HepG2 (cell line): ENCODE measurements around the gene SPATA33. TPM values are rescaled to one million over a fixed set of nuclear protein-coding genes. Genes with fewer than 3 reads are reported as not detected.

Experiments used
- E2F1 ChIP-seq: sonication (generic); formaldehyde crosslinking; IDR thresholded peaks from 2 replicates; pipeline ENCODE4 v1.5.0; 2020; ENCODE audit warnings: missing genetic modification reagents
- EEA1 ChIP-seq: sonication (generic); formaldehyde crosslinking; IDR thresholded peaks from 2 replicates; pipeline ENCODE4 v1.5.1; 2020; ENCODE audit warnings: mild to moderate bottlenecking, missing genetic modification reagents, borderline replicate concordance
- GABPB1 ChIP-seq: IDR thresholded peaks from 2 replicates; pipeline ENCODE4 v1.6.1; 2016; ENCODE audit warnings: mild to moderate bottlenecking, missing genetic modification reagents, moderate library complexity, missing compliant biosample characterization
- JUNB ChIP-seq: sonication (generic); formaldehyde crosslinking; IDR thresholded peaks from 2 replicates; pipeline ENCODE4 v1.8.0; 2022; ENCODE audit warnings: missing genetic modification reagents, mild to moderate bottlenecking, borderline replicate concordance
- MEIS1 ChIP-seq: sonication (generic); formaldehyde crosslinking; IDR thresholded peaks from 2 replicates; pipeline ENCODE4 v1.9.0; 2021; ENCODE audit warnings: mild to moderate bottlenecking, missing genetic modification reagents, moderate library complexity, borderline replicate concordance
- MLLT10 ChIP-seq: sonication (generic); formaldehyde crosslinking; IDR thresholded peaks from 2 replicates; pipeline ENCODE4 v1.4.0; 2020; ENCODE audit warnings: missing genetic modification reagents
- PCBP2 ChIP-seq: fragments of 200-400 bp; formaldehyde crosslinking; optimal IDR thresholded peaks from 2 replicates; pipeline ENCODE3; 2018; ENCODE audit warnings: low read length, low read depth; ENCODE audit not compliant: poor library complexity, severe bottlenecking
- SETDB1 ChIP-seq: sonication (generic); formaldehyde crosslinking; IDR thresholded peaks from 2 replicates; pipeline ENCODE4 v1.5.1; 2020; ENCODE audit warnings: missing genetic modification reagents, mild to moderate bottlenecking, borderline replicate concordance
- SP140L ChIP-seq: sonication (generic); formaldehyde crosslinking; IDR thresholded peaks from 2 replicates; pipeline ENCODE4 v1.4.0; 2020; ENCODE audit warnings: missing genetic modification reagents, borderline replicate concordance
- SP4 ChIP-seq: sonication (generic); formaldehyde crosslinking; IDR thresholded peaks from 2 replicates; pipeline ENCODE4 v1.8.1; 2023; ENCODE audit warnings: mild to moderate bottlenecking, missing genetic modification reagents
- ZBTB3 ChIP-seq: sonication (generic); formaldehyde crosslinking; IDR thresholded peaks from 2 replicates; pipeline ENCODE4 v1.4.0; 2020; ENCODE audit warnings: low read depth, mild to moderate bottlenecking, moderate library complexity, missing genetic modification reagents, borderline replicate concordance
- ZMYM4 ChIP-seq: sonication (generic); formaldehyde crosslinking; IDR thresholded peaks from 2 replicates; pipeline ENCODE4 v1.8.1; 2023; ENCODE audit warnings: mild to moderate bottlenecking, missing genetic modification reagents
- ZNF577 ChIP-seq: sonication (generic); formaldehyde crosslinking; IDR thresholded peaks from 2 replicates; pipeline ENCODE4 v1.4.0; 2020; ENCODE audit warnings: mild to moderate bottlenecking, low read depth, missing genetic modification reagents, borderline replicate concordance
- ZNF607 ChIP-seq: sonication (generic); formaldehyde crosslinking; IDR thresholded peaks from 2 replicates; pipeline ENCODE4 v1.5.1; 2020; ENCODE audit warnings: missing genetic modification reagents, mild to moderate bottlenecking, borderline replicate concordance
- ZNF703 ChIP-seq: sonication (generic); formaldehyde crosslinking; IDR thresholded peaks from 2 replicates; pipeline ENCODE4 v1.5.1; 2020; ENCODE audit warnings: missing genetic modification reagents, mild to moderate bottlenecking, moderate library complexity, borderline replicate concordance
- ZNF883 ChIP-seq: sonication (generic); formaldehyde crosslinking; IDR thresholded peaks from 2 replicates; pipeline ENCODE4 v1.5.1; 2020; ENCODE audit warnings: mild to moderate bottlenecking, missing genetic modification reagents; ENCODE audit errors: not compliant biosample characterization
- ZSCAN31 ChIP-seq: sonication (generic); formaldehyde crosslinking; IDR thresholded peaks from 2 replicates; pipeline ENCODE4 v1.5.0; 2020; ENCODE audit warnings: low read depth, mild to moderate bottlenecking, missing genetic modification reagents
- polyA plus RNA-seq, 8 experiments: library from polyadenylated mRNA; depleted of rRNA in 3 of 8; stranded (reverse) in 7 of 8; unstranded in 1 of 8; fragments of >200 nt; fragmentation: Illumina TruSeq in 4 of 8; extraction: Trizol in 4 of 8; gene quantifications; 2 replicates each; pipeline versions ENCODE4 v1.2.1 to v1.2.3, GENCODE V29; 2011 to 2016; ENCODE audit warnings: low read depth in 4 of 8, missing spikeins in 1 of 8, mixed read lengths in 1 of 8; ENCODE audit not compliant: insufficient read depth in 1 of 8
- total RNA-seq, 5 experiments: library from RNA; depleted of rRNA; stranded (reverse); fragments of >200 nt; fragmentation: Illumina TruSeq; extraction: Trizol; gene quantifications; 2 replicates each; pipeline ENCODE4 v1.2.3, GENCODE V29; 2016; ENCODE audit warnings: low read depth in 1 of 5
- TF ChIP-seq, protein P1 (sequence below): sonication (generic); formaldehyde crosslinking; IDR thresholded peaks from 2 replicates; pipeline ENCODE4 v1.5.1; 2020; ENCODE audit warnings: mild to moderate bottlenecking, missing genetic modification reagents
- TF ChIP-seq, protein P2 (sequence below): sonication (generic); formaldehyde crosslinking; IDR thresholded peaks from 2 replicates; pipeline ENCODE4 v1.9.0; 2022; ENCODE audit warnings: missing genetic modification reagents, mild to moderate bottlenecking, borderline replicate concordance
- TF ChIP-seq, protein P3 (sequence below): sonication (generic); formaldehyde crosslinking; IDR thresholded peaks from 2 replicates; pipeline ENCODE4 v1.4.0; 2020; ENCODE audit warnings: missing genetic modification reagents

The SPATA33 gene
- total and polyA plus RNA-seq, 2 of the 13 experiments (the other 11 are each of a cell fraction or from before 2014, with no cell fraction given) = 5.7 to 11.0 TPM

DNA sequence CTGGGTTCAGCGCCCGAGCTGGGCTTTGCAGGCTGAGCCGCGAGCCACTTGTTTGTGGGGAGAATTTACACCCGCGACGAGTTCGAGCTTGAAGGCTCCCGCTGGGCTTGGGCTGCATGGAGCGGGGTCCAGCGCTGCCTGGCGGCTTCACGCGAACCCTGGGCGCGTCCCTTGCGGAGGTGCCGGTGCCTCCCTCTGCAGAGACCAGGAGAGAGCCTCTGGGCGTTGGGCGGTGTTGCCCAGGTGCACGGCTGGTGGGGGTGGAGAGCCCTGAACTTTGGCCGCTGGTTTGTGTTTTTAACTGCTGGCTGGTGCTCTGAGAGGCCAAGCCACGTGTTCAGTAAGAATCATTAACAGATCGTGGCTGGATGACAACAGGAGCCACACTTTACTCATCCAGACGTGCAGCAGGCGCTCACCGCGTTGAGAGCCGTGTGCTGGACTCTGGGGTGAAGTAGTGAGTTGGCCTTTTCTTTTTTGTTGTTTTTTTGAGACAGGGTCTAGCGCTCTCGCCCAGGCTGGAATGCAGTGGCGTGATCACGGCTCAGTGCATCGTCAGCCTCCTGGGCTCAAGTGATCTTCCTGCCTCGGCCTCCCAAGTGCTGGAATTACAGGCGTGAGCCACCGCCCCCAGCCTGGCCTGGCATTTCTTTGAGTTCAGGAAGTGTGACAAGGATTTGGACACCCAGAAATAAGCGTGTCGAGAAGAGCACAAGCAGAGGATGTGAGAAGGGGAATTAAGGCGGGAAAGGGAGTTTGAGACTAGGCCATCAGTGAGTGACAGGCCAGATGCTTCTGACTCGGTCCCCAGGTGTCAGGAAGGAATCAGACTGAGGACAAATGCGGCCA is 29.7 kb downstream of the SPATA33 start (continued):
- TF ChIP-seq, protein P1, sequence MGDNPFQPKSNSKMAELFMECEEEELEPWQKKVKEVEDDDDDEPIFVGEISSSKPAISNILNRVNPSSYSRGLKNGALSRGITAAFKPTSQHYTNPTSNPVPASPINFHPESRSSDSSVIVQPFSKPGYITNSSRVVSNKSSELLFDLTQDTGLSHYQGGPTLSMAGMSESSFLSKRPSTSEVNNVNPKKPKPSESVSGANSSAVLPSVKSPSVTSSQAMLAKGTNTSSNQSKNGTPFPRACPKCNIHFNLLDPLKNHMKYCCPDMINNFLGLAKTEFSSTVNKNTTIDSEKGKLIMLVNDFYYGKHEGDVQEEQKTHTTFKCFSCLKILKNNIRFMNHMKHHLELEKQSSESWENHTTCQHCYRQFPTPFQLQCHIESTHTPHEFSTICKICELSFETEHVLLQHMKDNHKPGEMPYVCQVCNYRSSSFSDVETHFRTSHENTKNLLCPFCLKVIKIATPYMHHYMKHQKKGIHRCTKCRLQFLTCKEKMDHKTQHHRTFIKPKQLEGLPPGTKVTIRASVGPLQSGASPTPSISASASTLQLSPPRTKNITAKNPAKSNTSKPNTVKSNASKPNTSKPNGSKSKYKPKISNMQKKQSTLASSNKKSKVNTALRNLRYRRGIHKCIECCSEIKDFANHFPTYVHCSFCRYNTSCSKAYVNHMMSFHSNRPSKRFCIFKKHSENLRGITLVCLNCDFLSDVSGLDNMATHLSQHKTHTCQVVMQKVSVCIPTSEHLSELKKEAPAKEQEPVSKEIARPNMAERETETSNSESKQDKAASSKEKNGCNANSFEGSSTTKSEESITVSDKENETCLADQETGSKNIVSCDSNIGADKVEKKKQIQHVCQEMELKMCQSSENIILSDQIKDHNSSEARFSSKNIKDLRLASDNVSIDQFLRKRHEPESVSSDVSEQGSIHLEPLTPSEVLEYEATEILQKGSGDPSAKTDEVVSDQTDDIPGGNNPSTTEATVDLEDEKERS (CRISPR knock-in tag) = peak; percentile 99
- TF ChIP-seq, protein P2, sequence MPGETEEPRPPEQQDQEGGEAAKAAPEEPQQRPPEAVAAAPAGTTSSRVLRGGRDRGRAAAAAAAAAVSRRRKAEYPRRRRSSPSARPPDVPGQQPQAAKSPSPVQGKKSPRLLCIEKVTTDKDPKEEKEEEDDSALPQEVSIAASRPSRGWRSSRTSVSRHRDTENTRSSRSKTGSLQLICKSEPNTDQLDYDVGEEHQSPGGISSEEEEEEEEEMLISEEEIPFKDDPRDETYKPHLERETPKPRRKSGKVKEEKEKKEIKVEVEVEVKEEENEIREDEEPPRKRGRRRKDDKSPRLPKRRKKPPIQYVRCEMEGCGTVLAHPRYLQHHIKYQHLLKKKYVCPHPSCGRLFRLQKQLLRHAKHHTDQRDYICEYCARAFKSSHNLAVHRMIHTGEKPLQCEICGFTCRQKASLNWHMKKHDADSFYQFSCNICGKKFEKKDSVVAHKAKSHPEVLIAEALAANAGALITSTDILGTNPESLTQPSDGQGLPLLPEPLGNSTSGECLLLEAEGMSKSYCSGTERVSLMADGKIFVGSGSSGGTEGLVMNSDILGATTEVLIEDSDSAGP = peak; percentile 95
- TF ChIP-seq ZNF703 (CRISPR knock-in tag) (peak; percentile 99), ZNF607 (peak; percentile 99; the same call in 1 of the 2 replicates), SP140L (peak; percentile 96), JUNB (CRISPR knock-in tag) (no peak), E2F1 (CRISPR knock-in tag) (peak; percentile 26; the same call in 1 of the 2 replicates), ZBTB3 (CRISPR knock-in tag) (peak; percentile 78), MEIS1 (peak; percentile 91; the same call in 1 of the 2 replicates), ZNF883 (CRISPR knock-in tag) (peak; percentile 99), SETDB1 (CRISPR knock-in tag) (0 out of 2 replicates have a peak, but pooled peaks have one; percentile 54), ZSCAN31 (CRISPR knock-in tag) (peak; percentile 97), MLLT10 (no peak), GABPB1 (CRISPR knock-in tag) (peak; percentile 75), ZNF577 (0 out of 2 replicates have a peak, but pooled peaks have one; percentile 62), ZMYM4 (peak; percentile 90), EEA1 (CRISPR knock-in tag) (peak; percentile 76), SP4 (peak; percentile 87; the same call in 1 of the 2 replicates), PCBP2 (no peak)
- TF ChIP-seq, protein P3, sequence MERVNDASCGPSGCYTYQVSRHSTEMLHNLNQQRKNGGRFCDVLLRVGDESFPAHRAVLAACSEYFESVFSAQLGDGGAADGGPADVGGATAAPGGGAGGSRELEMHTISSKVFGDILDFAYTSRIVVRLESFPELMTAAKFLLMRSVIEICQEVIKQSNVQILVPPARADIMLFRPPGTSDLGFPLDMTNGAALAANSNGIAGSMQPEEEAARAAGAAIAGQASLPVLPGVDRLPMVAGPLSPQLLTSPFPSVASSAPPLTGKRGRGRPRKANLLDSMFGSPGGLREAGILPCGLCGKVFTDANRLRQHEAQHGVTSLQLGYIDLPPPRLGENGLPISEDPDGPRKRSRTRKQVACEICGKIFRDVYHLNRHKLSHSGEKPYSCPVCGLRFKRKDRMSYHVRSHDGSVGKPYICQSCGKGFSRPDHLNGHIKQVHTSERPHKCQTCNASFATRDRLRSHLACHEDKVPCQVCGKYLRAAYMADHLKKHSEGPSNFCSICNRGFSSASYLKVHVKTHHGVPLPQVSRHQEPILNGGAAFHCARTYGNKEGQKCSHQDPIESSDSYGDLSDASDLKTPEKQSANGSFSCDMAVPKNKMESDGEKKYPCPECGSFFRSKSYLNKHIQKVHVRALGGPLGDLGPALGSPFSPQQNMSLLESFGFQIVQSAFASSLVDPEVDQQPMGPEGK (CRISPR knock-in tag) = peak; percentile 90
